HuH-7 (cell line): ENCODE data around the gene HMBS.
"Not testable (repeated sequence)": the region's sequence is repeated elsewhere in the genome, so short reads cannot be mapped to it uniquely, and the experiment has no call there.

Source experiments
- DNase-seq: peaks from one replicate; pipeline ENCODE4 v3.0.0; 2011; ENCODE audit warnings: low spot score

HMBS gene

DNA sequence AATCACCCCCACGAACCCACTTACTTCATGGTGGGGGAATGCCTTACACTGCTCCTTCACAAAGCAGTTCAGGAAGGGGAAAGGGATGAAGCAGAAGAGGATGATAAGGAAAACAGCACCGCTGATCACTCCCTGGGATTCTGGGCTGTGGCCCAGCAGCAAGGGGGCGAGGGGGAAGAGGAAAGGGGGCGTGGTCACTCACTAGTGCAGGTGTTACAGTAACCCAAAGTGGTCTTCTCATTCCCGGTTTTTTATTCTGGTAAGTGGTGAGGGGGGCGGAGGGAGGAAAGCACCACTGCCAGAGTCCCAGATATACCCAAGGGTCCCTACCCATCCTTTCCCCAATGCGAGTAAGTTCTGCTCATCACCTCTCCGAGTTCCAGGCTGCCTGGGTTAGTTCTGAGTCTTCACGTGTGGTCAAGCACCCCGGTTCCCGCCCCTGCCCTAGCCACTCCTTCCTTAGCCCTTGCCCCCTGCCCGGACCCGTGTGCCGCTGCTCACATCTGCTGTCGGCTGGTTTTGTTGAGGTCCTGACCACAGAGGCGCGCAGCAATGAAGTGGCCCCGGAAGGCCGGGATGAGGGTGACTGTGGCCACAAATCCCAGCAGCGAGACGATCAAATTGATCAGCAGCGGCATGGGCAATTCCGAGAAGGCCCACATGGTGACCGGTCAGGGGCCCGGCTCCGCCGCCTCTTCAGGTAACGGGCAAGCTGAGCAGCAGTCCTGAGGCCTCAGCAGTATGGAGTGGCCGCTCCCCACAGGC lies 16.5 kb downstream of the HMBS start:
- peak; percentile 49 for DNase-seq

- peak; percentile 78 for DNase-seq
These were observed 17.2 kb downstream of the HMBS start, which contains the start of gene DPAGT1 for GRCh38 chr11:119101759-119102423. TSS of gene DPAGT1 (minus strand) at chr11:119101853. CDS start at chr11:119101655, 198 bp downstream.

DNA sequence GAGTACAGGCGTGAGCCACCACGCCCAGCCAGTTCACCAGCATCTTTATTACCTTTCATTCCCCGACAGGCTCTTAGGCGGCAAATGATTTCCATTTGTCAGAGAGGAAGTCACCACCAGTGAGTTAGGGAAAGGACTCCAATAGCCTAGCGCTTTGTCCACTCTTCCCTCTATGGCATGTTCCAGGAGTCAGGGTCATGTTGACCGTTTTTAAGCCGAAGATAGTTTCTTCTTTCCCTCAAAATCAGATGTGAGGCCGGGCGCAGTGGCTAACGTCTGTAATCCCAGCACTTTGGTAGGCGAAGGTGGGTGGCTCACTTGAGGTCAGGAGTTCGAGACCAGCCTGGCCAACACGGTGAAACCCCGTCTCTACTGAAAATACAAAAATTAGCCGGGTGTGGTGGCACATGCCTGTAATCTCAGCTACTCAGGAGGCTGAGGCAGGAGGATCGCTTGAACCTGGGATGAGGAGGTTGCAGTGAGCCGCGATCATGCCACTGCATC lies 18.5 kb downstream of the HMBS start:
- not testable (repeated sequence) for DNase-seq

DNA sequence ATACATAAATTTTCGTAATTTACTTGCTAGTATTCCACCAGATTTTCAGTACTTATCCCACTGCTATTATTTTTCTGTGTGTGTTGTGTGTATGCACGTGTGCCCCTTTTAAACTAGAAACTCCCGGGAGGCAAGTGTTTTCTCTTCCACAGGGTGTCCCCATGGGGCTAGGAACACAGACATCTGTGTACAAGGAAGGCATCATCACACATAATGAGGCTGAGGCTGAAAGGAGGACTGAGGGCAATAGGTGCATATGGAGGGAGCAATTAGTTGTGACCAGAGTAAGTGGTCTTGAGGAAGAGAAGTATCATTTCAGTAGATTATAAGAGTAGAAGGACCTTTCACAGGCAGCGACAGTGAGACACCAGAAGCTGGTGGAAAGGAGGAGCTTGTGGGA lies 19.1 kb downstream of the HMBS start:
- DNase-seq, result no peak

- DNase-seq, result peak; percentile 89
These were observed 22.2 kb downstream of the HMBS start, which contains the start of gene C2CD2L for GRCh38 chr11:119106564-119107537. TSS of gene C2CD2L (plus strand) at chr11:119107344. CDS start at chr11:119107742, 398 bp downstream.

DNA sequence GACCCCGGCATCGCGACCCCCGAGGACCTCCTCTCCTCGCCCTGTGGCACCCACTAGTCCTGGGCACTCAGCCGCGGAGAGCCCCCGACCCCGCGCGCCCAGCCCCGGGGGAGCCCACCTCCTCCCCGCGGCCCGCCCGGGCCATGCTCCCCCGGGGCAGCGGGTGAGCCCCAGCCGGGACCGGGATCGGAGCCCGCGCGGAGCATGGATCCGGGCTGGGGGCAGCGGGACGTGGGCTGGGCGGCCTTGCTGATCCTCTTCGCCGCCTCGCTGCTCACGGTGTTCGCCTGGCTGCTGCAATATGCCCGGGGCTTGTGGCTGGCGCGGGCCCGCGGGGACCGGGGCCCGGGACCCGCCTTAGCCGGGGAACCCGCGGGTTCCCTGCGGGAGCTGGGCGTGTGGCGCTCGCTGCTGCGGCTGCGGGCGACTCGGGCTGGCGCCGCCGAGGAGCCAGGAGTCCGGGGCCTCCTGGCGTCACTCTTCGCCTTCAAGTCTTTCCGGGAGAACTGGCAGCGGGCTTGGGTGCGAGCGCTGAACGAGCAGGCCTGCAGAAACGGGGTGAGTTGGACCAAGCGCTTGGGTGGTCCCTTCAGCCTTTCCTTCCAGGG lies 23.0 kb downstream of the HMBS start:
- DNase-seq, result no peak

DNA sequence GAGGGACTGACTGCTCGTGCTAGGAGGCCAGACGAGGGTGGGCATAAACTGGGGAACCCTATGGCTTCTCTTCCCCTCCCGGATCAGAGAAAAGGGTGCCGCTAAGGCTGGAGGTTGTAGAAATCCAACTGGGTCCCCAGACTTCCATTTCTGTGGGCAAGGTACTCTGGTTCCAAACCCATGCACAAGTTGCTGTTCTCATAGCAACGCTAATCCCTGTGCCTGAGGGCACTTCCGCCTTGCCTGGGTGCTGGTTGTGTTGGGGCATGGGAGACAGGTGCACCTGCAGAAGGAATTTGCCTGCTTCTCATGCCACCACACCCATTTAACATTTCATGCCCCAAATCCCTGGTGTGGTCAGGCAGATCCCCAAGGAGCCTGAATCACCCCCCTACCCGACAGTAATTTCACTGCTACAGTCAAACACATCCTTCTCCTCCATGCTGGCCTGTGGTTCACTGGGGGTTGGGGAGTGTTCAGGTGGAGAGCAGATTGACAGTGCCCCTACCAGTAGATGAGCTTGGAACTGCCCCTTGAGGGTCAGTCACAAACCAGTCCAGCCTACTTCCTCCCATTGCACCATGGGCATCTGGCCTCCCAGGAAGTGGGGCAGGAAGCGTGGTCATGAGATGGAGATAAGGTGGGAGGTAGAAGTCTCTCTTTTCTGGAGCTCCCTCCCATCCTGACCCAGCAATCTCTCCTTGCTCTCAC lies 23.6 kb downstream of the HMBS start:
- no peak for DNase-seq

DNA sequence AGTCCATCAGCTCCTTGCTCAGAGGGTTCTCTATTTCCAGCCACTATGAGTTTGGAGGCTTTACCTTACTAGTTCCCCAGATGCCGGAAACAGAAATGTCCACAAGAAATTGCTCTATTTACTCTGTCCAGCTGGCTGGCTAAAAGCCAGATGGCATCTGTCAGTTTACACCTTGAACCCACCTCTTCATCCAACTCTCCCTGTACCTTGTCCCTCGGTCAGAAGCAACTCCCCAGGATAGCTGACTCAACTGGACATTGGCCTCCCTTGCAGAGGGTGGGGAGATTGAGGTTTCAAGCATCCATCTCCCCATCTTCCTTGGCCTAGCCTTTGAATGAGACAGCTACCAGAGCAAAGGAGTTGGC lies 24.2 kb downstream of the HMBS start:
- no peak for DNase-seq

GRCh38 chr11:119109843-119110242 lies 25.2 kb downstream of the HMBS start:
- DNase-seq, result no peak

- DNase-seq, result no peak
These were observed 25.8 kb downstream of the HMBS start for GRCh38 chr11:119110439-119110838.

DNA sequence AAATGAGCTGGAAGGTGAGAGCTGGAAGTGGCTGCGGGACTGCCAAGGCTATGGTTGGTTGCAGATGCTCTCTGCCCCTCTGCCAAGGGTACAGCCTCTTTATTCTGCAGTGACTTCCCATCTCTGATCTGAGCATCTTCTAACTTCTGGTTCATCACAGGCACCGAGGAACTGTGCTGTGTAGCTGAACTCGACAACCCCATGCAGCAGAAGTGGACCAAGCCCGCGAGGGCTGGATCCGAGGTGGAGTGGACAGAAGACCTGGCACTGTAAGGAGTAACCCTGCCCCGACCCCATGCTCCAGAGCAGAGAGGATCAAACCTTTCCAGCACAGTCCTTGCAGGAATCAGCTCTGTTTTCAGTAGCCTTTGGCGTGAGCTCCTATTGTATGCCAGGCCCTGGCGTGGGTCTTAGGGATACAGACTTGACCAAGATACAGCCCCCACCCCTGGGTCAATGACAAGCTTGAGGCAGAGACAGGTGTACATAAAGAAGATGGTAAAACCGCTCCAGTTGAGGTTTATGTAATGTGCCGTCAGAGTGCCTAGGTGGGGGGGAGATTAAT lies 26.8 kb downstream of the HMBS start:
- no peak for DNase-seq

DNA sequence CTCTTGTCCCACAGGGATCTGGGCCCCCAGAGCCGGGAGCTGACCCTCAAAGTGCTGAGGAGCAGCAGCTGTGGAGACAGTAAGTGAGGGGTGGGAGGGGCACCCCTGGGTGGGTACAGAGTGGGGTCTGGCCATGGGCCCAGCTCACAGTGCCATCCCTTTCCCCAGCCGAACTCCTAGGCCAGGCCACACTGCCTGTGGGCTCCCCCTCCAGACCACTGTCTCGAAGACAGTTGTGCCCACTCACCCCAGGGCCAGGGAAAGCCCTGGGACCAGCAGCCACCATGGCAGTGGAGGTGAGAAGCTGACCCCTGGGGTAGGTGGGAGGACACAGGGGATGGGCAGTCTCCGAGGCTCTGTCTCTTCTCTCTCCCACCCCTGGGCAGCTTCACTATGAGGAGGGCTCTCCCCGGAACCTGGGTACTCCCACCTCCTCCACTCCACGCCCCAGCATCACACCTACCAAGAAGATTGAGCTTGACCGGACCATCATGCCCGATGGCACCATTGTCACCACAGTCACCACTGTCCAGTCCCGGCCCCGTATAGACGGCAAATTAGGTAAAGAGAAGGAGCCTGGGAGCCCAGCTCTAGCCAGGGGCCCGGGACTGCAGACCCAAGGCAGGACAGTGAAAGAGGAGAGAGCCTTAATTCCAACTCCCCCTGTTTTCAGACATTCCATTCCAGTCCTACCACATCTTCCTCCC lies 27.8 kb downstream of the HMBS start:
- no peak for DNase-seq

- DNase-seq, result no peak
These were observed 29.0 kb downstream of the HMBS start for GRCh38 chr11:119113716-119114115.

DNA sequence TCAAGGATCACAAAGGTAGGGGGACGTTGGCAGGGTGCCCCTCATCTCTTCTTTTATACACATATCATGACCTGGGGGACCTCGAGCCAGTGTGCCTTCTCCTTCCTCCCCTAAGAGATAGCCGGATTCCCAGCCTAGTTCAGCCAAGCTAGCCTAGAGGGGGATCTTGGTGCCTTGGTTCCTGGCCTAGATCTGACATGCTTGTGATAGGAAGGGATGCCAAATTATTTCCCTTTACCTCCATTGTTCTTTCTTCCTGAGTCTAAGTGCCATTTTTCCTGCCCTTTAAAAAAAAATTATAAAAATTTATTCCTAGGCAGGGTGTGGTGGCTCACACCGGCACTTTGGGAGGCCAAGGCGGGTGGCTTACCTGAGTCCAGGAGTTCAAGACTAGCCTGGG lies 29.7 kb downstream of the HMBS start:
- DNase-seq, result no peak

DNA sequence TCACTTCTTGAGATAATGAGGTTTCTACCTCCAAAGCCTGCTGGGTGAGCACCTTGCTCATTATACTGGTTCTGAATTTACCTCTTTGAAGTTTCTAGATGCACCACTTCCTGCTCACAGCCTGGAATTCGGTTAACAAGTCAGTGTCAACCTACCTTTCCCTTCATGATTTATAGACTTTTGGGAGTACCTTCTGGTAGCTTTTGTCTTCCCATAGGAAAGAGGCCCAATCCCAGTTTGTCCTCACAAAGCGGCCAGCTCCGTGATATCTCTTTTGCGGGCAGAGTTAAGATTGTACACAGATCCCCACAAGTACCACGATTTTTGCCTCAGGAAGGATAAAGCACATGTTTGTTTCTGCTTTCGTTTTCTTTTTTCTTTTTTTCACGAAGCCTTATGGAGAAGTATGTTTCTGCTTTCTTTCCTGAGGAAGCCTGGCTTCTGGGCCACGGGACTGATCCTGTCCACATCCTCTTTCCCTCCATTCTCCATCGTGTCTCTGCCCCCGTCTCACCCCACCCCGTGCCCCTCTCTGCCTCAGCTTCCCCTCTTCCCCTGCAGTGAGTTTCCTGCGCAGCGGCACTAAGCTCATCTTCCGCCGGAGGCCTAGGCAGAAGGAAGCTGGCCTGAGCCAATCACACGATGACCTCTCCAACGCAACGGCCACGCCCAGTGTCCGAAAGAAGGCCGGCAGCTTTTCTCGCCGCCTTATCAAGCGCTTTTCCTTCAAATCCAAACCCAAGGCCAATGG lies 31.0 kb downstream of the HMBS start:
- DNase-seq, result no peak

GRCh38 chr11:119116235-119116594 lies 31.5 kb downstream of the HMBS start:
- DNase-seq, result no peak

DNA sequence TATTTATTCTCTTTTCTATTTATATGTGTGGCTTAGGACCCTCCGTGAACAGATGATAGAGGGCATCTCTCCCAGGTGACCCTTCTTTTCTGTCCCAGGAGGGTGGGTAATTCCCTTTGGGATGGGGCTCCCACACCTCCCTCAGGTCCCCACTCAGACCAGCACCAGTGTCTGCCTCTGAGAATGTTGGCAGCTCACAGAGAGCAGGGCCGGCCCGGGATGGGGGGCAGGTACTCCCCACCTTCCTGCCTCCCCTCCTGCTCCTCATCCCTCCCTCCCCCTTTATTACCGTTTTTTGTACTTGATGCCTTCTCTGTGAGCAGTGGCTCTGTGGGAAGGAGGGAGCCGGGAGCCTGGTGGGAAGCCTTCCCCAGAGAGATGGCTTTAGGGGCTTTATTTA lies 31.9 kb downstream of the HMBS start:
- DNase-seq, result no peak

DNA sequence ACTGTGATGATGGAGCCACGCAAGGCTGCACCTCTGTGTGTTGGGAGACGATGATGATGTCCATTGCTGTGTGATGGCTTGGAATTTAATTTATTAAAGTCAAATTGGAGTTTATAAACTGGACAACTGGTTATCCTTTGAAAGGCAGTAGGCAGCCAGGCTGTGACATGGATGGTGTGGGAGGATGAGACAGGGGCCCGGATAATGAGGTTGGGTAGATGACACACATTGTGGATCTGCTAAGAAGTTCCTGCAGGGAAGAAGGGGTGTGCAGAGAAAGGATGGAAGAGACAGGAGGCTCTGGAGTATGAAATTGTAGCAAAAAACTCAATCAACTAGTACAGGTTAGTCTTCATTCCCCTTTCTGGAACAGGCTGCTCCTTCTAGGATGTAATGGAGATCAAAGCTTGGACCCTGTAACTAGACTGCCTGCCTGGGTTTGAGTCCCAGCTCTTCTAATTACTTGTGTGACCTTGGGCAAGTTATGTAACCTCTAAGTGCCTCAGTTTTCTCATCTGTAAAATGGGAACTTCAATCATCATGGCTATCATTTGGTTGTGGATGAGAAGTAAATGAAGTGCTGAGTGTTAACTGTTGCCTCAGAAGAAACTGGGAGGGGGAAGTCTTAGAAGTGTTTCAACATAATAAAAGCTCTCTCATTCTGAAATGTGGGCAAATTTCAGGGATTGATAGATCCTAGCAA lies 32.5 kb downstream of the HMBS start:
- DNase-seq, result no peak

- DNase-seq, result no peak
These were observed 33.5 kb downstream of the HMBS start for GRCh38 chr11:119118227-119118626.
